Amygdala (tissue), 56 donors: ENCODE results near the gene MEF2C.
A peak's percentile ranks its signal among the peaks of the same experiment; 100 is the strongest.

Experiments used
- DNase-seq, 56 donors: peaks; one replicate each; lab custom pipeline; 2025; lab: John Stamatoyannopoulos, UW

The MEF2C gene

GRCh38 chr5:88694023-88694679 is 188.8 kb downstream of the MEF2C start:
- no peak for DNase-seq

- peak in 5 of 56 donors; percentile 11 to 43 (median 36) for DNase-seq
Observed at GRCh38 chr5:88693071-88693932, 189.7 kb downstream of the MEF2C start.

- peak in 21 of 56 donors; percentile 21 to 63 (median 43) for DNase-seq
Observed at GRCh38 chr5:88691945-88692868, 190.8 kb downstream of the MEF2C start.

GRCh38 chr5:88691230-88691582 is 191.8 kb downstream of the MEF2C start:
- DNase-seq: no peak

GRCh38 chr5:88690409-88691229 is 192.4 kb downstream of the MEF2C start:
- DNase-seq: peak in 45 of 56 donors; percentile 25 to 92 (median 80)

- peak in 17 of 56 donors; percentile 31 to 63 (median 53) for DNase-seq
Observed at GRCh38 chr5:88689668-88690408, 193.1 kb downstream of the MEF2C start.

GRCh38 chr5:88688984-88689667 is 193.9 kb downstream of the MEF2C start:
- DNase-seq: peak in 5 of 56 donors; percentile 31 to 49 (median 45)

GRCh38 chr5:88688156-88688983 is 194.6 kb downstream of the MEF2C start:
- peak in 3 of 56 donors; percentile 29 to 34 (median 32) for DNase-seq

- peak in 14 of 56 donors; percentile 11 to 59 (median 36) for DNase-seq
Observed at GRCh38 chr5:88687373-88687911, 195.5 kb downstream of the MEF2C start.

- DNase-seq: peak in 2 of 56 donors; percentile 4 to 9
Observed at GRCh38 chr5:88686726-88687125, 196.3 kb downstream of the MEF2C start.

GRCh38 chr5:88685591-88686541 is 197.1 kb downstream of the MEF2C start:
- DNase-seq: peak in 3 of 56 donors; percentile 3 to 45 (median 35)

- peak in 39 of 56 donors; percentile 32 to 89 (median 71) for DNase-seq
Observed at GRCh38 chr5:88683506-88684135, 199.4 kb downstream of the MEF2C start.

GRCh38 chr5:88682881-88683361 is 200.1 kb downstream of the MEF2C start:
- peak in 1 of 56 donors; percentile 37 for DNase-seq

- DNase-seq: no peak
Observed at GRCh38 chr5:88682131-88682530, 200.9 kb downstream of the MEF2C start.

GRCh38 chr5:88681211-88681803 is 201.7 kb downstream of the MEF2C start:
- no peak for DNase-seq
